HL-60 (cell line): ENCODE data around the gene TCTN3.

Source experiments
- DNase-seq, 2 experiments: peaks; one replicate each; pipeline ENCODE4 v3.0.0-alpha.2; 2010 to 2020; ENCODE audit warnings: low read depth in 1 of 2, low spot score in 1 of 2
- H3K27ac ChIP-seq: fragments of 250-450 bp; sonication (Bioruptor Pico); replicated peaks from 2 replicates; pipeline ENCODE4 v1.5.1; 2020; ENCODE audit warnings: mild to moderate bottlenecking, moderate library complexity
- H3K27me3 ChIP-seq: fragments of 250-450 bp; sonication (Bioruptor Pico); 2 replicates; pipeline ENCODE4 v1.5.1; 2021; ENCODE audit warnings: mild to moderate bottlenecking, moderate library complexity; ENCODE audit not compliant: insufficient read depth, poor library complexity, severe bottlenecking
- H3K4me3 ChIP-seq: replicated peaks from 2 replicates; pipeline ENCODE4 v1.5.1; 2011; ENCODE audit warnings: mild to moderate bottlenecking, control low read depth, low read length; ENCODE audit not compliant: insufficient read depth
- CTCF ChIP-seq: IDR thresholded peaks from one replicate; pipeline ENCODE4 v1.5.1; 2011; ENCODE audit warnings: low read length, control low read depth, inconsistent platforms; ENCODE audit not compliant: insufficient read depth
- GABPA ChIP-seq: IDR thresholded peaks from 2 replicates; pipeline ENCODE4 v1.6.1; 2012; ENCODE audit warnings: low read depth
- POLR2AphosphoS5 ChIP-seq: IDR thresholded peaks from 2 replicates; pipeline ENCODE4 v1.6.1; 2012; ENCODE audit warnings: low read depth
- REST ChIP-seq: IDR thresholded peaks from 2 replicates; pipeline ENCODE4 v1.6.1; 2012; ENCODE audit warnings: low read depth; ENCODE audit not compliant: insufficient replicate concordance
- SPI1 ChIP-seq: IDR thresholded peaks from 2 replicates; pipeline ENCODE4 v1.6.1; 2012; ENCODE audit warnings: low read depth, mild to moderate bottlenecking, borderline replicate concordance

TCTN3 gene

GRCh38 chr10:95637140-95637539, 56.6 kb downstream of the TCTN3 start:
- Histone ChIP-seq H3K27me3 (no peaks in the 10 kb centered on the region), H3K4me3 (no peak overlapping the region), H3K27ac (no peak overlapping the region)
- DNase-seq, result no peak
- TF ChIP-seq POLR2AphosphoS5 (no peak), SPI1 (no peak), CTCF (no peak), GABPA (no peak), REST (no peak)

GRCh38 chr10:95635319-95635733, 58.4 kb downstream of the TCTN3 start:
- H3K27me3 ChIP-seq, result no peaks in the 10 kb centered on the region
- TF ChIP-seq CTCF (no peak), REST (no peak), POLR2AphosphoS5 (no peak), SPI1 (no peak), GABPA (no peak)
- H3K27ac ChIP-seq, result no peak overlapping the region
- no peak overlapping the region for H3K4me3 ChIP-seq
- no peak for DNase-seq

- H3K27ac ChIP-seq, result no peak overlapping the region
- no peak overlapping the region for H3K4me3 ChIP-seq
- no peak for DNase-seq
- no peaks in the 10 kb centered on the region for H3K27me3 ChIP-seq
- TF ChIP-seq REST (no peak), GABPA (no peak), SPI1 (no peak)
Measured at GRCh38 chr10:95628786-95629185, 64.9 kb downstream of the TCTN3 start.
